GM21381 (cell line): ENCODE results near the gene MSANTD3.
A peak's percentile ranks its signal among the peaks of the same experiment; 100 is the strongest.

ENCODE experiments used
- ATAC-seq: cut with Tn5 transposase; IDR thresholded peaks from one replicate; pipeline ENCODE4 v1.9.1; 2021; ENCODE audit warnings: mild to moderate bottlenecking, moderate library complexity; ENCODE audit not compliant: unreplicated experiment

Gene MSANTD3

DNA sequence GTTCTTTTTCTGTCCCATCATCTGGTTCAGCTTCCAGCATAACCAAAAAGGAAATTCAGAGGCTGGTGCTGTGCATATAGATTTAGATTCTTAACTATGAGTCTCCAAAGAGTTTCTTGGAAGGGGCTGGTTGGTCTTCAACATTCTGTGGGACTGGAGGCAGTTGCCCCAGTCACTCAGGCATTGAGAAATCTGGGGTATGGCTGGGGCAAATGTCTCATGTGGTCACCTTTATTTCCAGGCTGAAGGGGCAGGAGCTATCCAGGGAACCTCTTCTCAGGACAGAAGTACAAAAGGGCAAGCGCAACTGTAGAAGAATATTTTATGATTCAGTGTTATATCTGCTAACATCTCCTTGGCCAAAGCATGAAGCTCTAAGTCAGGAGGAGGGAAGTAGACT is 30.6 kb downstream of the MSANTD3 start:
- ATAC-seq = no peak

DNA sequence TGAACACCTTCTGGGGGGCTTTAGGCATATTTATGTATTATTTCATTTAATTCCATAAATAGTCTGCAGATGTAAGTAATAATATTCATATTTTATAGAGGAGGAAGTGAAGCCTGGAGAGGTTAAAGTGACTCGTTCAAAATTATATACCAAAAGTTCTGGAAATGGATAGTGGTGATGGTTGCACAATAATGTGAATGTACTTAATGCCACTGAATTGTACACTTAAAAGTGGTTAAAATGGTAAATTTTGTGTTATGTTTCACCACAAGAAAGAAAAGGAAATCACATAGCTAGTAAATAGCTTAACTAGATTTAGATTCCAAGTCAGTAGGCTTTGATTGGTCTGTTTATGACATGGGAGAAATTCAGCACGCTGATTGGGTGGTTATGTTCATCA is 33.0 kb downstream of the MSANTD3 start:
- no peak for ATAC-seq

DNA sequence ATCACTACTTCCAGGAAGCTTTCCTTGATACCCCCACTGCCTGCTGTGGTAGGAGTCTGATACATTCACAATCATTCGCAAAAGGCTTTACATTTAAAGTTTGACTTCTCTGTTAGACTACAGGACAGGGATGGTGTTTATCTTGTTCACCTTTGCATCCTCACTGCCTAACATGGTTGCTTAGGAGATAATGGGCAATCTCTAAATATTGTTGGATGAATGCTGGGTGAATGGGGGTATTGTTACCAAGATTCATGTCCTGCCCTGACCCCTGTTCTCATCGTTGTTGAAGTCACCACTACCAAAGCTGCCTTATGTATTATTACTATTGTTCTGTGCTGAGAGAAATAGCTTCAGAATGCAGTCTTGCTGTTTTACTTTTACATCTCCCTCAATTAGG is 38.3 kb downstream of the MSANTD3 start:
- ATAC-seq = no peak

DNA sequence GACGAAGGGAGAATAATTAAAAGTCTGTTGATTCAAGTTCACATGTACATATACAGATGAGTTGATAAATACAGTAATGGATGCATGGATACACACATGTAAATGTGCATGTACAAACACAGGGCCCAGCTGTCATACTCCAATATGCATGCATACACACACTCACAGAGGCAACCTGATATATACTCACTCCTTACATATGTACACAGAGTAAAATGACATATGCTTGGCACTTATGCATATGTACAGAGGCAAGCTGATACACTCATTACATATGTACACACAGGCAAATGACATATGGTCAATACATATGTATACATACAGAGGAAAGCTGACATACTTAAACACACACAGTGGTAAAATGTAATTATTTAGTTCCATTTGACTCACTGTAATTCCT is 38.8 kb downstream of the MSANTD3 start:
- no peak for ATAC-seq

DNA sequence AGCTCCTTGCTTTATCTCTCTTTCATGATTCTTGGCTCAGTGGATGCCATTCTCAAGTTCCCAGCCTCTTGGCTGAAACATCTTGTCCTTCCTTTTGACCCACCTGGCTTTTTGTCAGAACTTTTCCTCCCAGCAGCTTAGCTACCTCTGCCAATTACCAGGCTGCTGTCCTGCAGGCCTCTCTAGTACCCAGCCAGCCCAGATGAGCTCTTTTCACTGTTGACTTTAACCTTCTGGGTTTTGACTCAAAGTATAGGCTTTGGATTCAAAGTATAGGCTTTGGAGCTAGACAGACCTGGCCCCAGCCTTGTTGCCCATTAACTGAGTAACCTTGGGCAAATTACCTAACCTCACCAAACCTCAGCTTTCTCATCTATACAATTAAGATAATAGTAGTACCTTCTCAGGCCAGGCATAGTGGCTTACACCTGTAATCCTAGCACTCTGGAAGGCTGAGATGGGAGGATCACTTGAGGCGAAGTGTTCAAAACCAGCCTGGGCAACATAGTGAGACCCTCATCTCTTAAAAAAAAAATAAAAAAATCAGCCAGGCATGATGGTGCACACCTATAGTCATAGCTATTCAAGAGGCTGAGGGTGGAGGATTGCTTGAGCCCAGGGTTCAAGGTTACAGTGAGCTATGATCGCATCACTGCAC is 39.4 kb downstream of the MSANTD3 start:
- peak; percentile 17 for ATAC-seq

DNA sequence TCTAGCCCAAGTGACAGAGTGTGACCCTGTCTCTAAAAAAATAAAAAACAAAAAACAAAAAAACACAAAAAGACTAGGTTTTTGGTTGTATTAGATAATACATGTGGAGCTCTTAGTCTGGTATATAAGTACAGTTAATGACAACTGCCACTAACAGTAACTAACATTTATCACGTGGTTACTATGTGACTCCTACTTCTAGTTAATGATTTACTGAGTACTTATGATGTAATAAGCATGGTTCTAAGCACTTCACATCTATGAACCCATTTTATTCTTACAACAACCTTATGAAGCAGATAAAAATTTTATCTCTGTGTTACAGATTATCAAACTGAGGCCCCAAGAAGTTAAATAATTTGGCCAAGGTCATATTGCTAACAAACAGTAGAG is 39.9 kb downstream of the MSANTD3 start:
- peak; percentile 68 for ATAC-seq

DNA sequence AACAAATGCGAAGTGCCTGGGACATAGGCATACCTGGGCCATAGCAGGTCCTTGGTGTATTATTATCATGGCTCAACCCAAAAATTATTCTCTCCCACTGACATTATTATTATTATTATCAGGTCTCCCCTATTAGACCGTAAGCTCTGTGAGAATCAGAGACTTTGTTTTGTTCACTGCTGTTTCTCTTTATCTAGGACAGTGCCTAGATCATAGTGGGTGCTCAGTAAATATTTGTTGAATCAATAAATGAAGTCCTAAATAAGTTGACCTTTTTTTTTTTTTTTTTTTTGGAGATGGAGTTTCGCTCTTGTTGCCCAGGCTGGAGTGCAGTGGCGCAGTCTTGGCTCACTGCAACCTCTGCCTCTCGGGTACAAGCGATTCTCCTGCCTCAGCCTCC is 41.1 kb downstream of the MSANTD3 start:
- no peak for ATAC-seq

DNA sequence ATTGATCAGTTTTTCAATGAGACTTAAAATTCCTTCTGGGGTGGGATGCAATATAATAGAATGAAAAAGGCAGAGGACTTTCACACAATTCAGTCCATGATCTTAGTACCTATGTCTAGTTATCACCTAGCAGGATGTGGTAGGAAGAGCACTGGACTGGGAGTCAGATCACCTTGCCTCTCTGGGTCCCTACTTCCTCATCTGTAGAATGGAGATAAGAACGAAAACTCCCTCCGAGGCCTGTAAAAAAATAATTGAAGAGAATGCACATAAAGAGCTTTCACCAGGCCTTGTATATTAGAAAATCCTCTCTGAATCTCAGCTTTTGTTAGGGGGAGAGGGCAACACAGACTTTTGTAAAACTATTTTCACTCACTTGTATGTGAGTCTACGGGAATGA is 45.3 kb downstream of the MSANTD3 start:
- ATAC-seq = no peak

DNA sequence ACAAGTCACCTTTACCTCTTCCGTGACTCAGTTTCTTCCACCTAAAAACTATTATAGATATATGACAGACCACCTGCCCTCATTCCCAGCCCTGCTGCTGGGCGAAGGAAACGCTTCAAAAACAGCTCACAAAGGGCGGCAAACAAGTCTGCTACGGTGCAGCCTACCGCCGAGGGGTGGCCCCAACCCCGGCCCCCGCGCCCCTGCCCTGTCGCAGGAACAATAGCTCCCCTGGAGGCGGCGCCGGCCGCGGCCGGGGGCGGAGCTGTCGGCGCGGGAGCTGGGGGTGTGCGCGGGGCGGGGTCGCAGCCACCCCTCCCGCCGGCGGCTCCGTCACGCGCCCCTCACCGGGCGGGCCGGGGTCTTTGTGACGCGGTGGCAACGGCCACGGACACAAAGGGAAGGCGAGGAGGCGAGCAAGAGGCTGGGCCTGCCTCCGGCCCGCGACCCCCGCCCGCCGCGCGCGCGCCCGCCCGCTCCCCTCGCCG is 45.9 kb downstream of the MSANTD3 start, which contains the start of gene TMEFF1:
Gene TMEFF1, plus strand, starts transcription at position 362 of the 488 bp plus-strand sequence. CDS start 396 bp downstream, outside the sequence.
- ATAC-seq = peak; percentile 43

DNA sequence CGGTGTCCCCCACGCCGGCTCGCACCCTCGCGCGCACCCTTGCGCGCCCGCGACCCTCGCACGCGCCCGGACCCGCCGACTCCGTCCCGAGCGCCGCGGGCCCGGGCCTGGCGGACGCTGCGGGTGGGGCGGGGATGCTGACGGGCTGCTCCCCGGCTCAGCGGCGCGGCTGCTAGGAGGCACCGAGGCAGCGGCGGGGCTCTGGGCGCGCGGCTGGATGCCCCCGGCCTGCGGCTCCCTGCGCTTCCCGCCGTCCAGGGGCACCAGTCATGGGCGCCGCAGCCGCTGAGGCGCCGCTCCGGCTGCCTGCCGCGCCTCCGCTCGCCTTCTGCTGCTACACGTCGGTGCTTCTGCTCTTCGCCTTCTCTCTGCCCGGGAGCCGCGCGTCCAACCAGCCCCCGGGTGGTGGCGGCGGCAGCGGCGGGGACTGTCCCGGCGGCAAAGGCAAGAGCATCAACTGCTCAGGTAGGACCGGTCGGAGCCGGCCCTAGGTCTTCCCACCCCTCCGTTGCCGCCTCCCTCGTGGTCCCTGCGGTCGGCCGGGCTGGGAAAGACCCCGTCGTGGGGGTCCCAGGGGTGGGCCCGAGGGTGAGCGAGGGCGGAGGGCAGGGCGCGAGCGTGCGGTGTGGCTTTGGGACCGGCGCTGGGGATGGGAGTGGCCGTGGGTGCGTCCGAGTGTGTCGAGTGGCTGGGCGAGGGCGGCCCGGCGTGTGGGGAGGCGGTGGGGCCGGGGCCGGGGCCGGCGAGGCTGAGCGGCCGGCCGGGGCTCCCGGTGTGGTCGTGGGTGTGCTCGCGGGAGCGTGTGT is 46.5 kb downstream of the MSANTD3 start:
- peak; percentile 75 for ATAC-seq

DNA sequence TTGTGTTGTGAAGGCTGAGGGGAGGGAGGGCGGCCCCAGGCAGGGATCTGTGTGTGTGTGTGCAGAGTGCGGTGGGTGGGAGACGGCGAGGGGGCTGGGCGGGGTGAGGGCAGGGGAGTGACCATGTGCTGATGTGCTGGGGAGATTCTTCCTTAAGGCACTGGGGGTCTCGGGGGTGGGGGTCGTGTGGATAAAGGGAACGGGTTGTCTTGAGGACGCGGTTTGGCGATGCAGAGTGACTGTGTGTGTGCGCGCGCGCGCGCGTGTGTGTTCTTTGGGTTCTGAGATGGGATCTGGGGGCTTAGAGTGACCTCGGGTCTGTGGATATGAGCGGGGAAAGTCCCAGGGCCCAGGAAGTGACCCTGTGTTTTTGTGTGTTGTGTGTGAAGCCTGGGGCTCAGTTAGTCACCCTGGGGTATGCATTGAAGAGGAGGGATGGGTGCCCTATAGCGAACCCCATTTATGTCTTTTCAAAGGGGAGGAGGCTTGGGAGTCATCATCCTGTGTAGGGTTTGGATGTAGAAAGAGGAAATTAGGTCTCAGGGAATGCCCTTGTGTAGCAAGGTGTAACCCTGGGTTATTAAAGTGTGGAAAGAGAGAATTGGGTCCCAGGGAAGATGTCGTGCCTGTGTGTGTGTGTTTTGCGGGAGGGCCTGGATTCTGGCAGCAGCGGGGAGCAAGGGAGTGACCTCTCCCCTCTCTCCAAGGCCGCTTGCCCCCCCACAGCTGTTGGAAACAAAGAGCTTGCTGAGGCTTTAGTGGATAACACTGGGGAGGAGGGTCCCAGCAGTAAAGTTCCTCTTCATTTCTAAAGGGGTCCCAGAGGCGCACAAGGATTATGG is 47.4 kb downstream of the MSANTD3 start:
- no peak for ATAC-seq

DNA sequence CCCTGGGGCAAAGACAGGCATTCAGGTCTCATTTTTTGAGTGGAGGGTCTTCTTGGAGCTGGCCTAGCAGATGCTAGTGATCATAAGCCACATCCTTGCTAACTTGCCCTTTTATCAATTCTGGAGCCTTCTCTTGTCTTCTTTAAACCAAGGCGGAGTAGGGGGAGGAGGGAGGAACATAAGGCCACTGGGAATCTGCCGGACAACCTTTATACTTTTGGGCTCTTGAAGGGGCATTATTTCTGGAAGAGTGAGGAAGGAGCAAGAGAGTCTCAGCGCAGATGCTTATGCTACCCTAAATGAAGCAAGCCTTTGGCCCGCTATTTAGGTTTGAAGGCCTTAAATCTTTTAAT is 48.0 kb downstream of the MSANTD3 start:
- ATAC-seq = no peak

DNA sequence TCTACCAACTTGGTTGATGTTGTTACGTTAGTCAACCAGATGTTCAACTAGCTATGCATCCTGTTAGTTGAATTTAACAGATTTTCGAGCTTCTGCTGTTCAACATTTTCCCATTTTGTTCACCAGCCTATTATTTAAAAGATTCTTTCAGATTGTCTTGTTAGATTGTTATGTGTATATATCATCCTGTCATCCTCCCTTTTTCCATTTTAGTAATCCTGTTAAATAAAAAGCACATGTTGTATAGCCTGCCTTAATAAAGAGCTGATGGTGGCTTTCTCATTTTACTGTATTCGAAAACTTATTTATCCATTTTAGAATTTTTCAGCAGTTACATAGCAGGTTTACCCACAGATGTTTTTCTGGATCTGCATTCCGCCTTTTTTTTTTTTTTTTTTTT is 50.3 kb downstream of the MSANTD3 start:
- no peak for ATAC-seq

DNA sequence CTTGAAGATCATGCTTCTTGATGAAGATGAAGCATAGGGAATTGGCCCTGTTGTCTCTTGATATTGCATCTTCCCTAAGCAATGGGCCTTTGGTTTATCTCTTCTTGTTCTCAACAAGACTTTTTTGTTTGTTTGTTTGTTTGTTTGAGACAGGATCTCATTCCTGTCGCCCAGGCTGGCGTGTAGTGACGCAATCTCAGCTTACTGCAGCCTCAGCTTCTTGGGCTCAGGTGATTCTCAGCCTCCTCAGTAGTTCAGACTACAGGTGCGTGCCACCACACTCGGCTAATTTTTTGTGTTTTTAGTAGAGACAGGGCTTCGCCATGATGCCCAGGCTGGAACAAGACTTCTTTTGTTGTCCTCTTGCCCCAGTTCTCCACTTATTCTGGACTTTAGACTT is 51.2 kb downstream of the MSANTD3 start:
- no peak for ATAC-seq

DNA sequence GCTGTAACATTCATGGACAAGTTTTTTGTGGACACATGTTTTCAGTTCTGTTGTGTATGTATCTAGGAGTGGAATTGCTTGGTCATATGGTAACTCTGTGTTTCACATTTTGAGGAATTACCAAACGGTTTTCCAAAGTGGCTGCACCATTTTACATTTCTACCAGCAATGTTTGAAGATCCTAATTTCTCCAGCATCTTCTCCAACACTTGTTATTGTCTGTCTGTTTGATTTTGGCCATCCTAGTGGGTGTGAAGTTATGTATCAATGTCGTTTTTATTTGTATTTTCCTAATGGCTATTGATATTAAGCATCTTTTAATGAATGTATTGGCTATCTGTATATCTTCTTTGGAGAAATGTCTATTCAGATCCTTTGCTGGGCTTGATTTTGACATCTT is 52.9 kb downstream of the MSANTD3 start:
- no peak for ATAC-seq

DNA sequence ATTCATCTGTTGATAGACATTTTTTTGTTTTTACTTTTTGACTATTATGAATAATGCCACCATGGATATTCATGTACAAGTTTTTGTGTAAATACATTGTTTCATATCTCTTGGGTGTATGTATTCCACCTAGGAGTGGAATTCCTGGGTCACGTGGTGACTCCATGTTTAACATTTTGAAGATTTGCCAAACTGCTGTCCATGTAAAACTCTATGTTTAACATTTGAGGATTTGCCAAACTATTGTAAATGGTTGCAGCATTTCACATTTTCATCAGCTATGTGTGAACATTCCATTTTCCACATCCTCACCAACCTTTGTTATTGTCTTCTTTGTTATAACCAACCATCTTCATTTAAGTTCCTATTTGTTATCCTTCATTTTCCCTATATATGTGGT is 58.3 kb downstream of the MSANTD3 start:
- ATAC-seq = no peak

DNA sequence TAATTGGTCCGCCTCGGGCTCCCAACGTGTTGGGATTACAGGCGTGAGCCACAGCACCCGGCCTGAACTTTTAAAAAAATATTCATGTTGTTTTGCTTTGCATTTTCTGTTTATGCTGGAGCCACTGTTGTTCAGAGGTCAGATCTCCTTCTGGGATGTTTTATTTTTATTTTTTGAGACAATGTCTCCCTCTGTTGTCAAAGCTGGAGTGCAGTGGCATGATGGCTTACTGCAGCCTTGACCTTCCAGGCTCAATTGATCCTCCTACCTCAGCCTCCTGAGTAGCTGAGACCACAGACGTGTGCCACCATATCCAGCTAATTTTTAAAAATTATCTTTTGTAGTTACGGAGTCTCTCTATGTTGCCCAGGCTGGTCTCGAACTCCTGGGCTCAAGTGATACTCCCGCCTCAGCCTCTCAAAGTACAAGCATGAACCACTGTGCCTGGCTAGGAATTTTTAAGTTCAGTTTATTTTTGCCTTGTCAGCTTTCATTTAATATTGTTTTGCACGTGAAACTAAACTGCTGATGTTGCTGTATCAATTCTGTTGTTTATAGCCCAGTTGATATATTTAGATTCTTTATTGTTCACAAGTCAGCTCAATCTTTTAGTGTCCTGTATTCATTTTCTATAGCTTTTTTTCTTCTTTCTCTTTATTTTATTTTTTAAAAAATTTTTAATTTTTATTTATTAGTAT is 59.7 kb downstream of the MSANTD3 start:
- ATAC-seq = no peak

DNA sequence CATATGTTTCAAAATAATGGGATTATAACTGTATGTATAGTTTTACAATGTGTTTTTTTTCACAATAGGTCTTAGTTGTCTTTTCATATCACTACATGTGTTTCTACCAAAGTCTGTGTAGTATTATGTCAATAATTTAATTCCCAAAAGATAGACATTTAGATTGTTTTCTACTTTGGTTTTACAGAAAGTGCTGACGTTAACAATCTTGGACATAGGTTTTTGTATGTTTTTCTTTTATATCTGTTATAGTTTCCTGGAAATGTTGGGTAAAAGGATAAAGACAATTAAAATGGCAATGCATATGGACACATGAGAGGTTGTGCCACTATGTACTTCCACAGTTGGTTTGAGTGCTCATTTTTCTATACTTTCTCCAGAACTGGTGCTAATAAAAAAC is 61.2 kb downstream of the MSANTD3 start:
- ATAC-seq = no peak

DNA sequence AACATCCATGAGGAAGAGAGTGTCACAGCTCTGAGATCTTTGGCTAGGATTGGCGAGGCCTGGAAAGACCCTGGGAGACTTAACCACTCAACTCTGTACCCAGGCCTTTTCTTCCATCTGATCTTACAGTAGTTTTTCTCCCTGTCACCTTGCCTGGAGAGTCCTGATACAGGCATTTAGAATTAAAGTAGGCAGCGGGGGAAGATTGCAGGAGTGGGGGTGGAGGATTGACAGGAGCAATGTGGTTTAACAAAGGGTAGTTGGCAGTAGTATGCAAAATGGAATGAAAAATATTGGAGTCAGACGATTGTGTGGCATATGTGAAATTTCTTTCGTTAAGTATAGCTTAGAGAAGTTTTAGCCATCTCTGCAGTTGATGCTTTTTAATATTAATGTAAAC is 62.9 kb downstream of the MSANTD3 start:
- ATAC-seq = no peak

DNA sequence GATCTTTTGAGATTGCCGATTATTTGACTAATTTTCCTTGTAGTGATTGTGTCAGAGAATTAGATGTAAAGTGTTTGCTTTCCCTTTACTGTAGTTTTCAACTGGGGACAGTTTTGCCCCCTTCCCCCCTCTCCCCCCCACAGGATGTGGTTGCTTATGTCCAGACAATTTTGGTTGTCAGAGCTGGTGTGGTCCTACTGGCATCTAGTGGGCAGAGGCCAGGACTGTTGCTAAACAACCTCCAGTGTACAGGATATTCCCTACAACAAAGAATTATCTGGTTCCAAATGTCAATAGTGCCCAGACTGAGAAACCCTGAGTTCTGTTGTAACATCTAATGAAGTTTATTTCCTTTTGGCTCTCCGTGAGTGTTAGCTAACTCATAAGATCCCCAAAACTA is 66.0 kb downstream of the MSANTD3 start:
- no peak for ATAC-seq

DNA sequence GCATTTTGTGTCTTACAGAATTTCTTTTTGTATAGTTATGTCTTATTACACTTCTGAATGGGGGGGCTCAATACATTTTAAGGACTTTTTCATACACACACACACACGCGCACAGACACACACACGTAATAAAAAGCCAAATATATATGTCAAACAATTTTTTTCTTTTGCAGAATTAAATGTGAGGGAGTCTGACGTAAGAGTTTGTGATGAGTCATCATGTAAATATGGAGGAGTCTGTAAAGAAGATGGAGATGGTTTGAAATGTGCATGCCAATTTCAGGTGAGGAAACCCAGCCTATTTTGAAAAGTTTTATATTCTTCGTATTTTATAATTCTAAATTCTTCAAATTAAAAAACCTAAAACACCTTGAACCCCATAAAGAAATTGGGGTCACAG is 71.6 kb downstream of the MSANTD3 start:
- no peak for ATAC-seq
